GM13977 (cell line): ENCODE data around the gene SEC61G.

Experiments used
- DNase-seq: peaks from one replicate; pipeline ENCODE4 v3.0.0; 2012; ENCODE audit warnings: low spot score
- CTCF ChIP-seq: IDR thresholded peaks from 2 replicates; pipeline ENCODE4 v1.5.1; 2012; ENCODE audit warnings: mild to moderate bottlenecking, control low read depth; ENCODE audit not compliant: insufficient read depth; ENCODE audit errors: extremely low read depth, missing control alignments
- in situ Hi-C: fragments of 300-500 bp; cut with MboI; formaldehyde crosslinking; loops from one replicate; pipeline ENCODE4 v1.12.0; 2022; ENCODE audit warnings: low sequenced_read_pairs, low pct_unique_long_range_greater_than_20kb, mixed read lengths, inconsistent platforms; ENCODE audit not compliant: unreplicated experiment

Gene SEC61G

GRCh38 chr7:54782314-54782713, 23.3 kb upstream of the SEC61G start:
- DNase-seq = no peak
- no peak for TF ChIP-seq CTCF
- in situ Hi-C loops = loop anchor here (10.0 kb wide), 1 partner anchor 482 kb away; no protein-coding TSS in a partner anchor

GRCh38 chr7:54781134-54781920, 22.3 kb upstream of the SEC61G start:
- DNase-seq = no peak
- in situ Hi-C loops = loop anchor here (10.0 kb wide), 1 partner anchor 483 kb away; no protein-coding TSS in a partner anchor
- no peak for TF ChIP-seq CTCF

GRCh38 chr7:54780490-54780889, 21.5 kb upstream of the SEC61G start:
- TF ChIP-seq CTCF = no peak
- in situ Hi-C loops = loop anchor here (10.0 kb wide), 1 partner anchor 484 kb away; no protein-coding TSS in a partner anchor
- no peak for DNase-seq

- in situ Hi-C loops = no loop called here
- TF ChIP-seq CTCF = no peak
- DNase-seq = no peak
Observed at GRCh38 chr7:54778696-54779540, 19.9 kb upstream of the SEC61G start.

GRCh38 chr7:54778166-54778565, 19.2 kb upstream of the SEC61G start:
- no peak for TF ChIP-seq CTCF
- no peak for DNase-seq
- in situ Hi-C loops = no loop called here

GRCh38 chr7:54774785-54775740, 16.1 kb upstream of the SEC61G start:
- DNase-seq = no peak
- no peak for TF ChIP-seq CTCF
- in situ Hi-C loops = no loop called here
